ENCODE results near the gene PDZK1IP1. TPM values are rescaled to one million over a fixed set of nuclear protein-coding genes. Genes with fewer than 3 reads are reported as not detected.

The PDZK1IP1 gene
- total and polyA plus RNA-seq, 2 of the 13 experiments (the other 11 are each of a cell fraction or from before 2014, with no cell fraction given): 0.24 to 1.6 TPM

DNA sequence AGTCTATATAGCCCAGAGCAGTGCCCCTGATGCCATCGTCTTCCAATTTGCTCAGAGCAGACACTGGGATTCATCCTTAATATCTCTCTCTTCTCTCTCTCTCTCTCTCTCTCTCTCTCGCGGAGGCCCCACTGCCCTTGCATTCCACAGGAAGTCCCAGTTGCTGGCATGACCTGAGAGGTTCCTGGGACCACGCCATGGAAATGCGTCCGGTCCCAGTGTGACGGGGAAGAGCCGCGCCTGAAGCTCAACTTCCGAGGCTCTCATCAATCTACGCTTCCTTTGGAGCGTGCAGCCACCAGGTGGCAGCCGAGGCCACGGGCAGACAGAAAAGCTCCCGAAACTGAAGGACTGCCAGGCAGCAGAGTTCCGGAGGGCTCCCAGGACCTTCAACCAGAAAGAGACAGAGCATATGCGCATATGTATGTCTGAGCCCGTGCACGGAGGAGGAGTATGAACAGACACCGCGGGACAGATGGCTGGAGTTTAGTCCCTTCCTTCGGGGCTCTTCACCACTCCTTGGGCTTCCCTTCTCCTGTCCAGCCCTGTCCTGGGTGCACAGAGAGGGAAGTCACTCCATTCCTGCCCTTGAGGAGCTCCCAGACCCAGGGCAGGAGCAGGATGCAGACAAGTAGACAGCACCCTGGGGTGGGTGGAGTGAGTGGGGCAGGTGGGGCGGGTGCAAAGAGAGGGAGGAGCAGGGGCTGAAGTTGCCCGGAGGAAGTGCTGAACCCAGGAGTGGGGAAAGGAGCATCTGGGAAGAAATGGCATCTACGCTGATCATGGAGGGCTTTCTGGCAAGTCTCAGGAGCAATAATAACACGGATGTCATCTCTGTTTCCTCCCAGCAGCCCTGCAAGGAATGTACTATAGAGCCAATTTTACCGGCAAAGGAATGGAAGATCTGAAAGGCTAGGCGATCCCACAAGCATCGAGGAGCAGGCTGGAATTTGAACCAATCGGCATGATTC is 10.5 kb downstream of the PDZK1IP1 start (continued):
- TF ChIP-seq ZBTB10 (CRISPR knock-in tag; IDR thresholded peaks at IDR 0.05; ENCODE audit: borderline replicate concordance): no peak
- TF ChIP-seq HNF4A (CRISPR knock-in tag; IDR thresholded peaks at IDR 0.05): no peak
- TF ChIP-seq NFE2L1 (CRISPR knock-in tag; IDR thresholded peaks at IDR 0.05; ENCODE audit: borderline replicate concordance): no peak
- TF ChIP-seq GABPB1 (CRISPR knock-in tag; IDR thresholded peaks at IDR 0.05): peak; percentile 89
- peak; percentile 95 for TF ChIP-seq CREM (IDR thresholded peaks at IDR 0.05)
- TF ChIP-seq CREM (CRISPR knock-in tag; IDR thresholded peaks at IDR 0.05): peak; percentile 91
- TF ChIP-seq KMT2A (CRISPR knock-in tag; IDR thresholded peaks at IDR 0.05): 0 out of 2 replicates have a peak, but pooled peaks have one; percentile 28
- TF ChIP-seq, protein P1, sequence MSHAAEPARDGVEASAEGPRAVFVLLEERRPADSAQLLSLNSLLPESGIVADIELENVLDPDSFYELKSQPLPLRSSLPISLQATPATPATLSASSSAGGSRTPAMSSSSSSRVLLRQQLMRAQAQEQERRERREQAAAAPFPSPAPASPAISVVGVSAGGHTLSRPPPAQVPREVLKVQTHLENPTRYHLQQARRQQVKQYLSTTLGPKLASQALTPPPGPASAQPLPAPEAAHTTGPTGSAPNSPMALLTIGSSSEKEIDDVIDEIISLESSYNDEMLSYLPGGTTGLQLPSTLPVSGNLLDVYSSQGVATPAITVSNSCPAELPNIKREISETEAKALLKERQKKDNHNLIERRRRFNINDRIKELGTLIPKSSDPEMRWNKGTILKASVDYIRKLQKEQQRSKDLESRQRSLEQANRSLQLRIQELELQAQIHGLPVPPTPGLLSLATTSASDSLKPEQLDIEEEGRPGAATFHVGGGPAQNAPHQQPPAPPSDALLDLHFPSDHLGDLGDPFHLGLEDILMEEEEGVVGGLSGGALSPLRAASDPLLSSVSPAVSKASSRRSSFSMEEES (CRISPR knock-in tag; IDR thresholded peaks at IDR 0.05): no peak
- 0 out of 2 replicates have a peak, but pooled peaks have one; percentile 15 for TF ChIP-seq PHF8 (CRISPR knock-in tag; IDR thresholded peaks at IDR 0.05)
- TF ChIP-seq ATF7 (IDR thresholded peaks at IDR 0.05): no peak
- no peak for TF ChIP-seq ATF7 (CRISPR knock-in tag; IDR thresholded peaks at IDR 0.05)
- no peak for TF ChIP-seq IRX3 (CRISPR knock-in tag; IDR thresholded peaks at IDR 0.05; ENCODE audit: borderline replicate concordance, low read depth)
- TF ChIP-seq ZNF597 (CRISPR knock-in tag; IDR thresholded peaks at IDR 0.05): no peak
- TF ChIP-seq ZNF782 (CRISPR knock-in tag; IDR thresholded peaks at IDR 0.05; ENCODE audit: borderline replicate concordance): no peak
- TF ChIP-seq ZNF713 (CRISPR knock-in tag; IDR thresholded peaks at IDR 0.05): no peak
- TF ChIP-seq ZNF891 (CRISPR knock-in tag; IDR thresholded peaks at IDR 0.05): no peak
- TF ChIP-seq, protein P2, sequence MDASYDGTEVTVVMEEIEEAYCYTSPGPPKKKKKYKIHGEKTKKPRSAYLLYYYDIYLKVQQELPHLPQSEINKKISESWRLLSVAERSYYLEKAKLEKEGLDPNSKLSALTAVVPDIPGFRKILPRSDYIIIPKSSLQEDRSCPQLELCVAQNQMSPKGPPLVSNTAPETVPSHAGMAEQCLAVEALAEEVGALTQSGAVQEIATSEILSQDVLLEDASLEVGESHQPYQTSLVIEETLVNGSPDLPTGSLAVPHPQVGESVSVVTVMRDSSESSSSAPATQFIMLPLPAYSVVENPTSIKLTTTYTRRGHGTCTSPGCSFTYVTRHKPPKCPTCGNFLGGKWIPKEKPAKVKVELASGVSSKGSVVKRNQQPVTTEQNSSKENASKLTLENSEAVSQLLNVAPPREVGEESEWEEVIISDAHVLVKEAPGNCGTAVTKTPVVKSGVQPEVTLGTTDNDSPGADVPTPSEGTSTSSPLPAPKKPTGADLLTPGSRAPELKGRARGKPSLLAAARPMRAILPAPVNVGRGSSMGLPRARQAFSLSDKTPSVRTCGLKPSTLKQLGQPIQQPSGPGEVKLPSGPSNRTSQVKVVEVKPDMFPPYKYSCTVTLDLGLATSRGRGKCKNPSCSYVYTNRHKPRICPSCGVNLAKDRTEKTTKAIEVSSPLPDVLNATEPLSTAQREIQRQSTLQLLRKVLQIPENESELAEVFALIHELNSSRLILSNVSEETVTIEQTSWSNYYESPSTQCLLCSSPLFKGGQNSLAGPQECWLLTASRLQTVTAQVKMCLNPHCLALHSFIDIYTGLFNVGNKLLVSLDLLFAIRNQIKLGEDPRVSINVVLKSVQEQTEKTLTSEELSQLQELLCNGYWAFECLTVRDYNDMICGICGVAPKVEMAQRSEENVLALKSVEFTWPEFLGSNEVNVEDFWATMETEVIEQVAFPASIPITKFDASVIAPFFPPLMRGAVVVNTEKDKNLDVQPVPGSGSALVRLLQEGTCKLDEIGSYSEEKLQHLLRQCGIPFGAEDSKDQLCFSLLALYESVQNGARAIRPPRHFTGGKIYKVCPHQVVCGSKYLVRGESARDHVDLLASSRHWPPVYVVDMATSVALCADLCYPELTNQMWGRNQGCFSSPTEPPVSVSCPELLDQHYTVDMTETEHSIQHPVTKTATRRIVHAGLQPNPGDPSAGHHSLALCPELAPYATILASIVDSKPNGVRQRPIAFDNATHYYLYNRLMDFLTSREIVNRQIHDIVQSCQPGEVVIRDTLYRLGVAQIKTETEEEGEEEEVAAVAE (CRISPR knock-in tag; IDR thresholded peaks at IDR 0.05; ENCODE audit: borderline replicate concordance): peak; percentile 51; the same call in 1 of the 2 replicates
- TF ChIP-seq EZH2 (conservative IDR thresholded peaks at IDR 0.05; ENCODE audit: low read depth, low read length): no peak

Measured in HepG2 (cell line).